GM18498 (cell line): ENCODE data around the gene ZMYND10.
"Not testable (repeated sequence)": the region's sequence is repeated elsewhere in the genome, so short reads cannot be mapped to it uniquely, and the experiment has no call there.

Source experiments
- ATAC-seq: cut with Tn5 transposase; IDR thresholded peaks from one replicate; pipeline ENCODE4 v1.9.1; 2021; ENCODE audit warnings: mild to moderate bottlenecking, moderate library complexity; ENCODE audit not compliant: unreplicated experiment

ZMYND10 gene

GRCh38 chr3:50312041-50312440 lies 33.5 kb downstream of the ZMYND10 start:
- ATAC-seq, result not testable (repeated sequence)

- ATAC-seq, result no peak
Observed at GRCh38 chr3:50304601-50305000, 40.9 kb downstream of the ZMYND10 start.

- no peak for ATAC-seq
Observed at GRCh38 chr3:50303013-50303815, 42.3 kb downstream of the ZMYND10 start, which contains the start of gene HYAL1. TSS of gene HYAL1 (minus strand) at chr3:50303574. CDS start at chr3:50302956, 618 bp downstream.

DNA sequence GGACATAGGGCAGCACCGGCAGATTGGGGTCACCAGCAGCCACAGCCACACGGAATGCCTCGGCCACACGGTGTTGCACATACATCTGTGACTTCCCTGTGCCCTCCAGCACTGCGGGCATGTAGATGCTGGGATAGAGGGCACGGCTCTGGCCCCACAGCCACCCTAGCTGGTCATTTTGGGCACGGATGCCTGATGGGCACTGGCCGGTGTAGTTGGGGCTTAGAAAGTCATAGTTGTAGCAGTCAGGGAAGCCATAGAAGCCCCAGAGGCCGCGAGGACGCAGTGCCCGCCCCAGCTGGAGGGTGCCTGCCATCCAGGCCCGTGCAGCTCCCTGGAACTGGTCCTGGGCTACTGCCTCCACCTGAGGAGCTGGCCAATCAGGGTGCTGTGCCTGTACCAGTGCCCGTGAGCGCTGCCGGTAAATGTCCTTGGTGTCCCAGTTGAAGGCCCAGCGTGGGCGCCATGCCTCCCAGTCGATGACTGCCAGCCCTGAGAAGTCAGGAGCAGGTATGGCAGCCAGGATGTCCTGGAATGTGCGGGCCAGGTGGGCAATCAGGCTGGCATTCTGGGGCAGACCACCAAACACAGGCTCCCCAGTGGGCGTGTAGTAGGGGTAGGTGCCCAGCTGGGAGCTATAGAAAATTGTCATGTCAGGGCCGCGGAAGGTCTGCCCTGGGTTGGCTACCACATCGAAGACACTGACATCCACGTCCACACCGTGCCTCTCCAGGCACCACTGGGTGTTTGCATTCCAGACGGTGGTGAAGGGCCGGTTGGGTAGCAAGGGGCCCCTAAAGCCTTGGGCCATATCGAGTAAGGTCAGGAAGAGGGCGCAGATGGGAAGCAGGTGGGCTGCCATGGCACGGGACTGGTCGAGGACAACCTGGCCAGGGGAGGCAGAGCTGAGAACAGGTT lies 43.2 kb downstream of the ZMYND10 start:
- no peak for ATAC-seq

DNA sequence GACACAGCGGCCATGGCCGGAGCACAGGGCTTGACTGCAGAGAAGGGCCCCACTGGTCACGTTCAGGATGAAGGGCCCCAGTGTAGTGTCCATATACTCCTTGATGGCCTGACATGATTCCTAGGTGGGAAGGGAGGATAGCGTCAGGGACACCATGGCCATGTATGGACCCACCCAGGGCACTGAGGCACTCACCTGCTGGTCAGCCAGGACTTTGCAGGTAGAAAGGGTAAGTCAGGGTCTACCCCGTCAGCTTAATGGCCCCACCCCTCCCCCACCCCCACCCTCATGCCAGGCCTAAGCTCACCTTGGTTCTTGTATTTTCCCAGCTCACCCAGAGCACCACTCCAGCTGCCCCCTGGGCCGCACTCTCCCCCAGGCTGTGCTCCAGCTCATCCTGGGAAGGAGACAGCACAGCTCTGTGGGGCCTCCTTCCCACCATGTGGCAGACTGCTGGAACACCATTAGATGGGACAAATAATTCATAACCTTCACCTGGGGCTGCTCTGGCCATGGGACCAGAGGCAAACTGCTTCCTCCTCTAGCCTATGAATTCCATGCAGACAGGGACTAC lies 44.8 kb downstream of the ZMYND10 start:
- no peak for ATAC-seq

DNA sequence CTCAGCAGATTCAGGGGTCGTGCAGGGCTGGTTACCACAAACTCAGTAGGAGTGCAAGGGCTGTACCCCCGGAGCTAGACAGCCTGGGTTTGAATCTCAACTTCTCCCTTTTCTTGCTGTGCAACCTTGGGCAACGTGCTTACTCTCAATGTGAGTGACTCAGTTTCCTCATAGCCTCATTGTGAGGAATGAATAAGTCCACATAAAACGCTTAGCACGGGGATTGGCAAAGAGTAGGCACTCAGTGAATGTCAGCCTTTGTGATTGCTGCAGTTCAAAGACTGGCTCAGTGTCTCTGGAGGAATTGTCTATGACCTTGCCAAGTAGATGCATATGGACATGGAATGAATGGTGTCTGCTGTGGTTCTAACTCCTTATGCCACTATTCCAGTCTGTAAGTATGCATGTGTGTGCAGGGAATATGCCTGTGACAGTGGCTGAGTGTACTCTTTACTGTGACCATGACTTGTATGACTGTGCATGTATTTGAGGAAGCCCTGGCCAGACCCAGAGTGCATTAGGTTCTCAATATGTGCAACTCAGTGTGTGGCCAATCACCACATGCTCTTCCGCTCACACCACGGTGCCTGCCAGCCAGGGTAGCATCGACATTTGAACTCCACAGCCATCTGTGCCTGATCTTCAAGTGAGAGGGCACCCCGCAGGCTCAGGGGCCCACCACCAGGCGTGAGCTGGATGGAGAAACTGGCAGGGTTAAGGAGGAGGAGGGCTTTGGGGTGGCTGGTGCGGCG lies 45.4 kb downstream of the ZMYND10 start:
- no peak for ATAC-seq

GRCh38 chr3:50299638-50299928 lies 45.9 kb downstream of the ZMYND10 start:
- no peak for ATAC-seq

DNA sequence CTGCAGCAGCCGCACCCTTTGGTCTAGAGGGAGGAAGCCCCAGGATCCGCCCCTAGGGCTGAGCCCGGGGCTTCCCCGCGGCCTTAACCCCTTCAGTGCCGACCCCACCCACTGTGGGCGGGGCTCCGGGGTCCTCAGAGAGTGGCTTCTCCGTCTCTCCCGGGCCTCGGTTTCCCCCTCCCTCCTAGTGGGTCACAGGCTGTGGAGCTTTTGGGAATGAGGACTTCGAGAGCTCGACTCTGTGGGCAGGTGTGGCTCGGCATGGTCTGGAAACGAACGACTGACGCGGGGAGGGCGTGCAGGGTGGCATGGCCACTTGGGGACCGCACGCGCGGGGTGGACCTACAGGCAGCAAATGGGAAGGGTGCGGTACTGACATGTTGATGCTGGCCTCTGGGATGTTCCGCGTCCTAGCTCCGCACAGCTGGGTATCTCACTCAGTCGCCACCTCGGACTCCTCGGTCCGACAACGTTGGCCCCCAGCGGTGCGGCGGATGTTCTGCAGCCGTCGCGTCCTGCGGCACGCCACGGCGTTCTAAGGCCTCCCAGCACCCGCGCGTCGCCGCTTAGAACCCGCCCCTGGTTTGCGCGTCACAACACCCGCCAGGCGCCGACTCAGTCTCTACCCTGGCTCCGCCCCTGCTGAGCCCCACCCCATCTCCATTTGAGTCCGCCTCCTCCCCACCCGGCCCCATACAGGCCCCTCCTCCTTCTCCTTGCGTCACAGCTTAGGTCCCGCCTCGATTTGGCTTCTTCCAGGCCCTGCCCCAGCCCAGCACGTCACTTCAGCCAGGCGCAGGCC lies 46.5 kb downstream of the ZMYND10 start, which contains the start of the genes HYAL3 and NAA80:
TSS of gene HYAL3 (minus strand) at position 570 of the 802 bp plus-strand sequence. CDS start 3,803 bp downstream, outside the sequence.
TSS of gene NAA80 (minus strand) at position 570 of the 802 bp plus-strand sequence. CDS start 1,942 bp downstream, outside the sequence.
- ATAC-seq, result peak; percentile 89

DNA sequence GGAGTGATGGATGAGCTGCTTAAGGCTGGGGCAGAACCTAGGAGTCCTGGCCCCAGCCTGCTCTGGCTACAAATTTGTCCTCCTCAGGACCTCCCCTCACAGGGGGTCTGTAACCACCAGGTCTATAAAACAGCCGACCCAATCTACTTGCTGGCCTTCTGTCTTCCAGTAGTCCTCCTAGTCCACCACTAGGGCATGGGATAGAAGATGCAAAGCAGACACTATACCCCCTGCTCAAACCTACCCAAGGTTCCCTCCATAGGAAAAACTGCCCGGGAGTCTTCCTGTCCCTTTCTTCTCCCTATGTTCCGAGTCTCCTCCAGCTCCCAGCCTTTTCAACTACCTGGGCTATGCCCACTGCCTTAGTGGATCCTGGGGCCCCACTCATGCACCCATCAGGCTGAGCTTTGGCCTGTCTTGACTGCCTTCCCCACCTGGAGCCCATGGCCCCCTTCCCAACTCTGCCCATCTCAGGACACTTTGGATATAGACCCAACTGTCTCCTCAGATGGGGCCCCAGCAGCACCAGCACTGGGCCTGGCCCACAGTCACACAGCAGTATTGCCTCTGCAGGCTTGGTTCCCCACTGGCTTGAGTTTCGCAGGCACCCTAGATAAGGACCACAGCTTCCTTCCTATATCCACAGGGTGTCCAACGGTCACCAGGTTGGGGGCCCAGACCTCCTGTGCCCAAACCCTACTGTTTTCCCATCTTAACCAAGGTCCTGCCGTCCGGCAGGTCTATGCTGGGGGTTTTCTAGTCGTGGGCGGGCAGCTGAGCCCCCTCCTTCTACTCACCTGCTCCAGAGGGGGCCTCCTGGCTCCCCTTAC lies 47.4 kb downstream of the ZMYND10 start:
- no peak for ATAC-seq

DNA sequence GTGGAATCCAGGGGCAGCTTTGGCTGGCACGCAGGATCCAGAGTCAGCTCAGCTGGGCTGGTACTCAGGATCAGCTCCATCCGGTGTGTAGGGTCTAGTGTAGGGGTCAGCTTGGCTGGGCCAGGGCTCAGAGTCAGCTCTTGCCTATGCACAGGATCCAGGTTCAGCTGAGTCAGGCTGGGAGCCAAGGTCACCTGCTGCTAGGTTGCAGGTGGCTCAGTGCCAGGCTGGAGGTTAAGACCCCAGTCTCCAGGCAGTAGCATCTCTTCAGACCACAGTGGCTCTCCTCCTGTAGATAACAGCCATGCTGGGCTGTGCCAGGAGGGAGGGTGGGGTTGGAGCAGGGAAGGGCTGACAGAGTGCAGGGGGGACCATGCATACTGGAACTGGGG lies 48.2 kb downstream of the ZMYND10 start:
- no peak for ATAC-seq

GRCh38 chr3:50296721-50297383 lies 48.7 kb downstream of the ZMYND10 start:
- ATAC-seq, result no peak

GRCh38 chr3:50295553-50296431 lies 49.7 kb downstream of the ZMYND10 start:
- no peak for ATAC-seq

DNA sequence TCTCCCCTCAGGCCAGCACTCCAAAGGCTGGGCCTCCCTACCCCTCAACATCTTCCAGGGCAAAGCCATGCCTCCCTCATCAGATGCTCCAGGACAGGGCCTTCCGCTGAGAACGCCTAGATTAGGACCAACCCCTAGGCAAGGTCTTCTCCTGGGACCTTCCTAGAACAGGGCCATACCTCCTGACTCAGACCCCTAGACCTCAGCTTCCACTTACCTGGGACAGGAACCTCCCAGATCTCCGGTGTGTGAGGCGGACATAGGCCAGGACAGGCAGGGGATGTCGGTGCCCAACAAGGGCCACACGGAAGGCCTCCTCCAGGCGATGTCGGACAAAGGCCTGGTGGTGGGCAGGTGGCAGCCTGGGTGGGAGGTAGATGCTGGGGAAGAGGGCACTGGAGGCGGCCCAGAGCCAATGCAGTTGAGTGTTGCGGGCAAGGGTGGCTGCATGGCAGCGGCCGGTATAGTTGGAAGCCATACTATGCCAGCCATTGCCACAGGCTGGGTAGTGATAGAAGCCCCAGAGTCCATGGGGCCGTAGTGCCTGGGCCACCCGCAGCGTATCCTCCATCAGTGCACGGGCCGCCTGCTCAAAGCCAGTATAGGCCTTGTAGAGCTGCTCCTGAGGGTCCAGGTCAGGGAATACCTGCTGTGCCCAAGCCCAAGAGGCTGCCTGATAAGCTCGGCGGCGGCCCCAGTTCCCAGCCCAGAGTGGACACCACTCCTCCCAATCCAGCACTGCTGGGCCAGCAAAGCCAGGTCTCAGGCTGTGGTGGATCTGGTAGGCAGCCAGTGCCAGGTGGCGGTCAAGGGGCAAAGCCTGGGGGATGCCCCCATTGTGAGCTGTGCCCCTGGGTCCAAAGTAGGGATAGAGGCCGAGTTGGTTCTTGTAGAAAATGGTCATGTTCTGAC lies 50.8 kb downstream of the ZMYND10 start:
- ATAC-seq, result no peak

GRCh38 chr3:50294089-50294488 lies 51.4 kb downstream of the ZMYND10 start:
- no peak for ATAC-seq

DNA sequence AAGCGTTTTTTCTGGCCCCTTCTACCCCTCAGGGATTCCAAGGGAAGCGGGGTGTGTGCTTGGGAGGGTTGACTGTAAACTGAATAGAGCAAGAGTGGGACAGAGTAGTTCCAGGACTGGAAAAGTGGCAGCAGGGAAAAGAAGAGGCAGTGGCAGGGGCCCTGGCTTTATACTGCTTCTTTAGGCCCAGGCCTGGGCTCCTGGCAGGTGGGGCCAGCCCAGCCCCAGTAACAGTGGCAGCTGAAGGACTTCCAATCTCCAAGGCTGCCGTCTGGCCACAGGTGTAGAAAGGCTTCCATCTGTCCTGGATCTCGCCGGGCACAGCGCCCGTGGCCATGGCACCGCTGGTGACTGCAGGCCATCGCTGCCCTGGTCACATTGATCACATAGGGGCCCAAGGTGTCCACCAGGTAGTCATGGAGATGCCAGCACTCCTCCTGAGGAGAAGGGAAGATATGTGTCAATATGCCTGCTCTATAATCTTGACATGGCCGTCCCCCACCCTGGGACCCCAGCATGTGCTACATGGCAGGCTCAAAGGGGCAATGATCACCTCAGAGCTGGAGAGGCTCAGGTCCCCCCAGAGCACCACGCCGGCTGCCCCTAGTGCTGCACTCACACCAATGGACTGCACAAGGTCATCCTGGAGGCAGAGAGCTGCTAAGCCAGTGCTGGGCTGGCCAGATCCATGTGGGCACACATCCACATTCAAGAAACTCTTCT lies 52.3 kb downstream of the ZMYND10 start:
- no peak for ATAC-seq
